CD4-positive, CD25-positive, alpha-beta regulatory T cell (primary cell): ENCODE measurements around the gene GPATCH2L. TPM values are rescaled to one million over a fixed set of nuclear protein-coding genes. Genes with fewer than 3 reads are reported as not detected.

Experiments used
- ATAC-seq, 2 donors: fragments of 150-1000 bp; cut with Tn5 transposase; one replicate each; pipeline ENCODE4 v1.10.0; 2021; ENCODE audit warnings: low read depth in 2 of 2, moderate number of reproducible peaks in 2 of 2, moderate library complexity in 1 of 2
- DNase-seq, 3 donors: peaks; one replicate each; pipeline versions ENCODE4 v3.0.0 to v3.0.0-alpha.2; 2012 to 2022; ENCODE audit warnings: mixed read lengths in 1 of 3
- H3K27ac ChIP-seq: one replicate; pipeline ENCODE4 v1.7.0; 2013; ENCODE audit warnings: mild to moderate bottlenecking, low read length; ENCODE audit not compliant: insufficient read depth, poor library complexity, severe bottlenecking
- H3K27me3 ChIP-seq: one replicate; pipeline ENCODE4 v1.7.0; 2013; ENCODE audit warnings: low read length; ENCODE audit not compliant: control insufficient read depth, insufficient read depth
- H3K36me3 ChIP-seq: one replicate; pipeline ENCODE4 v1.7.0; 2013; ENCODE audit warnings: mild to moderate bottlenecking, low read length, moderate library complexity; ENCODE audit not compliant: control insufficient read depth, insufficient read depth
- H3K4me1 ChIP-seq: 2 replicates; pipeline ENCODE4 v1.7.0; 2013; ENCODE audit warnings: mild to moderate bottlenecking, low read length; ENCODE audit not compliant: insufficient read depth, control insufficient read depth, poor library complexity, severe bottlenecking
- H3K4me3 ChIP-seq: one replicate; pipeline ENCODE4 v1.7.0; 2013; ENCODE audit warnings: low read depth, mild to moderate bottlenecking, low read length, moderate library complexity
- H3K9me3 ChIP-seq, 2 experiments: 1 replicate in 1 of 2; 2 replicates in 1 of 2; pipeline ENCODE4 v1.7.0; 2013; ENCODE audit warnings: low read length in 2 of 2, mild to moderate bottlenecking in 1 of 2, moderate library complexity in 1 of 2; ENCODE audit not compliant: control insufficient read depth in 2 of 2
- H3K27ac Mint-ChIP-seq, 3 donors: one replicate each; pipeline ENCODE4 v1.8.0; 2020 to 2022; ENCODE audit warnings: mild to moderate bottlenecking in 3 of 3, mixed read lengths in 3 of 3, moderate library complexity in 2 of 3
- H3K27me3 Mint-ChIP-seq: one replicate; pipeline ENCODE4 v1.8.0; 2022; ENCODE audit warnings: mild to moderate bottlenecking, mixed read lengths
- H3K36me3 Mint-ChIP-seq: one replicate; pipeline ENCODE4 v1.8.0; 2020; ENCODE audit warnings: mixed read lengths
- H3K4me1 Mint-ChIP-seq, 4 donors: one replicate each; pipeline ENCODE4 v1.8.0; 2020 to 2022; ENCODE audit warnings: mixed read lengths in 4 of 4, mild to moderate bottlenecking in 1 of 4
- H3K4me3 Mint-ChIP-seq, 4 donors: one replicate each; pipeline ENCODE4 v1.8.0; 2020 to 2022; ENCODE audit warnings: mild to moderate bottlenecking in 4 of 4, mixed read lengths in 4 of 4, moderate library complexity in 3 of 4
- H3K9me3 Mint-ChIP-seq, 7 donors: one replicate each; pipeline ENCODE4 v1.8.0; 2020 to 2022; ENCODE audit warnings: mixed read lengths in 7 of 7, mild to moderate bottlenecking in 3 of 7, moderate library complexity in 2 of 7
- polyA plus RNA-seq, 4 donors: library from polyadenylated mRNA; unstranded; fragments of 300-500 nt; fragmentation: Illumina TruSeq; gene quantifications; one replicate each; pipeline ENCODE4 v1.2.3, GENCODE V29; 2021
- total RNA-seq: library from RNA; stranded (reverse); gene quantifications from one replicate; pipeline ENCODE4 v1.2.3, GENCODE V29; 2022

The GPATCH2L gene
- total and polyA plus RNA-seq, 5 donors from 2014 or later: 8.7 to 99.9 (median 12.4) TPM

DNA sequence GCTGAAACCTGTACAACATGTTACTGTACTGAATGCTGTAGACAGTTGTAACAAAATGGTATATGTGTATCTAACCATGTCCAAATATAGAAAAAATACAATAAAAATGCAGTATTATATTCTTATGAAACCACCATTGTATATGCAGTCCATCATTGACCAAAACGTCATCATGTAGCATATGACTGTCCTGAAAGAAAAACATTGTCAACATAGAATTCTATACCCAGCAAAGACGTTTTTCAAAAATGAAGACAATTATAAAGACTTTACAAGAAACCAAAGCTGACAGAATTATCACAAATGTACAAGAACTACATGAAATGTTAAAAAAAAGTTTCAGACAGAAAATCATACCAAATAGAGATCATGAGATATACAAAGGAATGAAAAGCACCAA lies 8.1 kb upstream of the GPATCH2L start:
- Mint-ChIP-seq H3K27me3 (peaks cover 48% of the 10 kb centered on the region), H3K36me3 (no peaks in the 10 kb centered on the region), H3K9me3 (peaks cover 0 to 29% (median 8%) of the 10 kb centered on the region in 7 donors), H3K4me3 (no peak overlapping the region), H3K4me1 (peaks cover 0 to 3% (median 0%) of the 10 kb centered on the region in 4 donors), H3K27ac (no peak overlapping the region)
- H3K36me3 ChIP-seq: no peaks in the 10 kb centered on the region
- no peaks in the 10 kb centered on the region for H3K4me1 ChIP-seq
- peaks cover 16 to 19% of the 10 kb centered on the region in 2 experiments for H3K9me3 ChIP-seq
- no peak overlapping the region for H3K4me3 ChIP-seq
- H3K27ac ChIP-seq: no peak overlapping the region
- DNase-seq: no peak
- H3K27me3 ChIP-seq: peaks cover 25% of the 10 kb centered on the region
- no peak for ATAC-seq

DNA sequence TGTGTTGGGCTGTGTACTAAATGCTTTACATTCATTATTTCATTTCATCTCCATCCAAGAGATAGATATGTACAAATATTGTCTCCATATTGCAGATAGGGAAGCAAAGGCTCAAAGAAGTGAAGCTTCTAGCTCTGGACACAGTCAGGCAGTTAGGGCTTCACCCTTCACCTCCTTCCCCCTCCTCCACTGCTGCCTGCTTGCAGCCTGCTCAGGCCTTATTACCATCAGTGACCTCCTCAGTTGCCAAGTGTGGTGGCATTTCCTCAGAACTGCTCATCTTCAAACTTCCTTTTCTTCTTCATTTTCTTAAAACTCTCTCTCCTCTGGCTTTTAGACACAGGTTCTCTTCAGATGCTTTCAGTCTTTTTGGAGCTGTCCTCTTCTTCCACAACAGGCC lies 4.7 kb upstream of the GPATCH2L start:
- Mint-ChIP-seq H3K27me3 (peaks cover 19% of the 10 kb centered on the region), H3K9me3 (peaks cover 0 to 35% (median 2%) of the 10 kb centered on the region in 7 donors)
- H3K4me1 ChIP-seq: peaks cover 4% of the 10 kb centered on the region

DNA sequence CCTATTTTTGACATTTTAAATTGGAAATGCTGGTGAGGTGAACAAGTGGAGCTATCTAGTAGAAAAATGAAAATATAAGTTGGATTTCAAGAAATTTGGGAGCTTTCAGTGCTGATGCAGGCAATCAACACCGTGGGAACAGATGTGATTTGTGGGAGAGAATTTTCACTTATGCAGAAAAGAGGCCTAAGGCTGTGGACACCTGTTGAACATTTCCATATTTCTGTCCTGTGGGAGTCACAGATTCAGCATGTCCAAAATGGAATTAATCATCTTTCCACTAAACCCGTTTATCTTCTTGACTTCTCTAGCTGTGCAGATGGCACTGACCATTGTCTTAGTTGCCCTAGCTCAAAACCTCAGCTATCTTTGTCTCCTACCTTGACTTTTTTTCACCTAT lies 2.5 kb upstream of the GPATCH2L start:
- Histone ChIP-seq H3K36me3 (peaks cover under 1% of the 10 kb centered on the region), H3K27ac (no peak overlapping the region), H3K4me3 (no peak overlapping the region), H3K4me1 (peaks cover 23% of the 10 kb centered on the region), H3K9me3 (peaks cover 1 to 6% of the 10 kb centered on the region in 2 experiments), H3K27me3 (peaks cover 5% of the 10 kb centered on the region)
- peaks cover 11% of the 10 kb centered on the region for H3K27me3 Mint-ChIP-seq
- H3K36me3 Mint-ChIP-seq: peaks cover 5% of the 10 kb centered on the region
- H3K4me3 Mint-ChIP-seq: peak overlapping the region in 1 of 4 donors; percentile 36
- H3K4me1 Mint-ChIP-seq: peaks cover 9 to 33% (median 28%) of the 10 kb centered on the region in 4 donors
- DNase-seq (no peak), ATAC-seq (no peak)
- H3K27ac Mint-ChIP-seq: no peak overlapping the region
- peaks cover 0 to 17% (median 2%) of the 10 kb centered on the region in 7 donors for H3K9me3 Mint-ChIP-seq

More for the DNA sequence above, 4.7 kb upstream of the GPATCH2L start:
- no peaks in the 10 kb centered on the region for H3K36me3 Mint-ChIP-seq
- DNase-seq (no peak), ATAC-seq (no peak)
- peaks cover 16% of the 10 kb centered on the region in 2 experiments for H3K9me3 ChIP-seq
- no peak overlapping the region for H3K27ac Mint-ChIP-seq
- no peak overlapping the region for H3K4me3 Mint-ChIP-seq
- no peaks in the 10 kb centered on the region for H3K36me3 ChIP-seq
- peaks cover 9% of the 10 kb centered on the region for H3K27me3 ChIP-seq
- no peak overlapping the region for H3K27ac ChIP-seq
- peaks cover 5 to 11% (median 9%) of the 10 kb centered on the region in 4 donors for H3K4me1 Mint-ChIP-seq
- H3K4me3 ChIP-seq: no peak overlapping the region

GRCh38 chr14:76152333-76152681 lies 585 bp downstream of the GPATCH2L start:
- Mint-ChIP-seq H3K27ac (peak overlapping the region; percentile 39 to 99 (median 97)), H3K4me1 (peaks cover 20 to 64% (median 55%) of the 10 kb centered on the region in 4 donors), H3K36me3 (peaks cover 23% of the 10 kb centered on the region), H3K9me3 (peaks cover 0 to 8% (median 0%) of the 10 kb centered on the region in 7 donors), H3K27me3 (no peaks in the 10 kb centered on the region), H3K4me3 (peak overlapping the region; percentile 92 to 99 (median 98))
- Histone ChIP-seq H3K4me3 (peak overlapping the region; percentile 88), H3K9me3 (no peaks in the 10 kb centered on the region), H3K36me3 (peaks cover 10% of the 10 kb centered on the region), H3K27me3 (no peaks in the 10 kb centered on the region), H3K27ac (peak overlapping the region; percentile 95), H3K4me1 (peaks cover 52% of the 10 kb centered on the region)
- ATAC-seq (peak; percentile 67 to 81), DNase-seq (peak; percentile 71 to 90 (median 73))

- Mint-ChIP-seq H3K27ac (peak overlapping the region in 2 of 3 donors; percentile 36 to 74), H3K4me1 (peaks cover 36 to 80% (median 69%) of the 10 kb centered on the region in 4 donors), H3K9me3 (peaks cover 0 to 8% (median 0%) of the 10 kb centered on the region in 7 donors), H3K4me3 (peak overlapping the region; percentile 63 to 99 (median 79)), H3K27me3 (no peaks in the 10 kb centered on the region), H3K36me3 (peaks cover 37% of the 10 kb centered on the region)
- ATAC-seq: no peak
- no peaks in the 10 kb centered on the region for H3K27me3 ChIP-seq
- H3K4me3 ChIP-seq: peak overlapping the region; percentile 13
- H3K36me3 ChIP-seq: peaks cover 19% of the 10 kb centered on the region
- no peak overlapping the region for H3K27ac ChIP-seq
- no peak for DNase-seq
- no peaks in the 10 kb centered on the region for H3K9me3 ChIP-seq
- H3K4me1 ChIP-seq: peaks cover 59% of the 10 kb centered on the region
These were observed 2.2 kb downstream of the GPATCH2L start for GRCh38 chr14:76153919-76154318.

GRCh38 chr14:76154539-76155126 lies 2.9 kb downstream of the GPATCH2L start:
- H3K9me3 ChIP-seq: no peaks in the 10 kb centered on the region
- H3K27me3 Mint-ChIP-seq: no peaks in the 10 kb centered on the region
- H3K36me3 ChIP-seq: peaks cover 26% of the 10 kb centered on the region
- peaks cover 42% of the 10 kb centered on the region for H3K36me3 Mint-ChIP-seq
- H3K4me3 Mint-ChIP-seq: peak overlapping the region in 3 of 4 donors; percentile 63 to 92 (median 66)
- peaks cover 36 to 88% (median 69%) of the 10 kb centered on the region in 4 donors for H3K4me1 Mint-ChIP-seq
- peak overlapping the region in 2 of 3 donors; percentile 36 to 74 for H3K27ac Mint-ChIP-seq
- H3K4me3 ChIP-seq: peak overlapping the region; percentile 32
- DNase-seq (no peak), ATAC-seq (no peak)
- peaks cover 0 to 8% (median 0%) of the 10 kb centered on the region in 7 donors for H3K9me3 Mint-ChIP-seq
- H3K4me1 ChIP-seq: peaks cover 59% of the 10 kb centered on the region
- no peaks in the 10 kb centered on the region for H3K27me3 ChIP-seq
- H3K27ac ChIP-seq: no peak overlapping the region

DNA sequence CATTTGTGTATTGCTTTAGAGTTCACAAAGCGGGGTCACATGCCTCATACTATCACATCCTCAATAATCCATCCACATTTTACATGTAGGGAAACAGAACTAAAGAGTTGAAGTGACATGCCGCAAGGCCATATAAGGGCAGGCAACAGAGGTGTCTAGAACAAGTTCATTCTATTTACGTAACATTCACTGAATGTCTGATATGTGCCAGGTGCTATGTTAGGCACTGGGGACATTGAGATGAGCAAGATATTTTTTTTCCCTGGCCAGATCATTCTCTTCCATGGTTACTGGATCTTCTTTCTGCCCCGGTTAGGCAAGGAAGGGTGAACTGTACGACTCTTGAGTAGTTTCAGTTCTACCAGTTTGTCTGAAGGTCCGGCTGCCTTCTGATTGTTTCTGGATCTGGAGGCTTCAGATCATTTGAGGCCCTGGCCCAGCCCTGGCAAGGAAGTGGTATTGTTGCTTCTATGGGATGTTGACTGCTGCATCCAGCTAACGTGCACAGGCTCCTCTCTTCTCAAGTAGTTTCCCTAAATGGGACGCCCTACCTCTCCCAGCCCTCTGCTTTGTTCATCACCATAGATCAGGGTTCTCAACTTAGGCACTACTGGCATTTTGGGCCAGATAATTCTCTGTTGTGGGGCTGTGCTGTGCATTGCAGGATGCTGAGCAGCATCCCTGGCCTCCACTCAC lies 12.1 kb downstream of the GPATCH2L start:
- H3K27me3 Mint-ChIP-seq: no peaks in the 10 kb centered on the region
- no peak overlapping the region for H3K27ac Mint-ChIP-seq

More for the DNA sequence above, 12.1 kb downstream of the GPATCH2L start:
- Histone ChIP-seq H3K4me3 (no peak overlapping the region), H3K36me3 (peaks cover 43% of the 10 kb centered on the region), H3K27me3 (no peaks in the 10 kb centered on the region), H3K27ac (no peak overlapping the region), H3K9me3 (no peaks in the 10 kb centered on the region), H3K4me1 (peaks cover 7% of the 10 kb centered on the region)
- DNase-seq: no peak
- Mint-ChIP-seq H3K9me3 (peaks cover 0 to 2% (median 0%) of the 10 kb centered on the region in 7 donors), H3K4me1 (peaks cover 20 to 67% (median 38%) of the 10 kb centered on the region in 4 donors), H3K4me3 (no peak overlapping the region), H3K36me3 (peaks cover 53% of the 10 kb centered on the region)
- no peak for ATAC-seq
